Measurements from ENCODE around the gene TNFSF12.

Gene TNFSF12

GRCh38 chr17:7574176-7574953 is 25.5 kb downstream of the TNFSF12 start:
- H3K9me2 ChIP-seq (ENCODE audit: low read depth, low read length) = no peaks in the 10 kb centered on the region
- H3K27ac ChIP-seq (ENCODE audit: low read depth, low read length, poor library complexity, severe bottlenecking) = peak overlapping the region; percentile 16
- H3K4me3 ChIP-seq (ENCODE audit: low read depth, low read length, poor library complexity, severe bottlenecking) = peak overlapping the region; percentile 94
- peak overlapping the region; percentile 90 for H3K4me2 ChIP-seq (ENCODE audit: low read length)
- peaks cover 5% of the 10 kb centered on the region; the same call in 1 of the 2 replicates for H4K20me1 ChIP-seq (ENCODE audit: insufficient read depth, low read length)
- no peak overlapping the region for H2AFZ ChIP-seq (ENCODE audit: low read length)
- peaks cover 38% of the 10 kb centered on the region for H3F3A ChIP-seq (ENCODE audit: insufficient read depth, low read length)
- H3K4me1 ChIP-seq (ENCODE audit: insufficient read depth, low read length, severe bottlenecking) = peaks cover 35% of the 10 kb centered on the region
- TF ChIP-seq EZH2 (IDR thresholded peaks at IDR 0.05; ENCODE audit: borderline replicate concordance, low read length) = no peak
- no peak for TF ChIP-seq CTCF (IDR thresholded peaks at IDR 0.05; ENCODE audit: low read length)
- no peaks in the 10 kb centered on the region for H3K9me3 ChIP-seq (ENCODE audit: low read length)
- H3K9ac ChIP-seq (ENCODE audit: low read length) = peak overlapping the region; percentile 97
- H3K79me2 ChIP-seq (ENCODE audit: insufficient read depth, low read length) = peaks cover 28% of the 10 kb centered on the region
- no peaks in the 10 kb centered on the region for H3K27me3 ChIP-seq (ENCODE audit: insufficient read depth, low read length)
- peaks cover 90% of the 10 kb centered on the region for H3K36me3 ChIP-seq (ENCODE audit: insufficient read depth, low read length)

GRCh38 chr17:7575481-7575883 is 26.6 kb downstream of the TNFSF12 start:
- Histone ChIP-seq H3K36me3 (ENCODE audit: insufficient read depth, low read length) (peaks cover 86% of the 10 kb centered on the region), H3K27ac (ENCODE audit: low read depth, low read length, poor library complexity, severe bottlenecking) (peak overlapping the region; percentile 8), H2AFZ (ENCODE audit: low read length) (no peak overlapping the region), H3K4me3 (ENCODE audit: low read depth, low read length, poor library complexity, severe bottlenecking) (peak overlapping the region; percentile 94), H3K4me1 (ENCODE audit: insufficient read depth, low read length, severe bottlenecking) (peaks cover 41% of the 10 kb centered on the region), H3F3A (ENCODE audit: insufficient read depth, low read length) (peaks cover 45% of the 10 kb centered on the region), H4K20me1 (ENCODE audit: insufficient read depth, low read length) (peaks cover 5% of the 10 kb centered on the region; the same call in 1 of the 2 replicates), H3K79me2 (ENCODE audit: insufficient read depth, low read length) (peaks cover 28% of the 10 kb centered on the region), H3K4me2 (ENCODE audit: low read length) (peak overlapping the region; percentile 90), H3K27me3 (ENCODE audit: insufficient read depth, low read length) (no peaks in the 10 kb centered on the region), H3K9ac (ENCODE audit: low read length) (no peak overlapping the region; the same call in 1 of the 2 replicates), H3K9me2 (ENCODE audit: low read depth, low read length) (no peaks in the 10 kb centered on the region), H3K9me3 (ENCODE audit: low read length) (no peaks in the 10 kb centered on the region)
- TF ChIP-seq CTCF (IDR thresholded peaks at IDR 0.05; ENCODE audit: low read length) (no peak), EZH2 (IDR thresholded peaks at IDR 0.05; ENCODE audit: borderline replicate concordance, low read length) (no peak)

GRCh38 chr17:7575959-7576358 is 27.1 kb downstream of the TNFSF12 start:
- peaks cover 41% of the 10 kb centered on the region for H3K4me1 ChIP-seq (ENCODE audit: insufficient read depth, low read length, severe bottlenecking)
- H3F3A ChIP-seq (ENCODE audit: insufficient read depth, low read length) = peaks cover 45% of the 10 kb centered on the region

More at GRCh38 chr17:7575959-7576358, 27.1 kb downstream of the TNFSF12 start:
- Histone ChIP-seq H4K20me1 (ENCODE audit: insufficient read depth, low read length) (peaks cover 5% of the 10 kb centered on the region; the same call in 1 of the 2 replicates), H3K9ac (ENCODE audit: low read length) (no peak overlapping the region; the same call in 1 of the 2 replicates), H3K36me3 (ENCODE audit: insufficient read depth, low read length) (peaks cover 81% of the 10 kb centered on the region), H3K4me3 (ENCODE audit: low read depth, low read length, poor library complexity, severe bottlenecking) (no peak overlapping the region), H3K27me3 (ENCODE audit: insufficient read depth, low read length) (no peaks in the 10 kb centered on the region), H3K9me3 (ENCODE audit: low read length) (no peaks in the 10 kb centered on the region), H2AFZ (ENCODE audit: low read length) (no peak overlapping the region), H3K27ac (ENCODE audit: low read depth, low read length, poor library complexity, severe bottlenecking) (no peak overlapping the region), H3K9me2 (ENCODE audit: low read depth, low read length) (no peaks in the 10 kb centered on the region), H3K4me2 (ENCODE audit: low read length) (no peak overlapping the region), H3K79me2 (ENCODE audit: insufficient read depth, low read length) (peaks cover 28% of the 10 kb centered on the region)
- no peak for TF ChIP-seq CTCF (IDR thresholded peaks at IDR 0.05; ENCODE audit: low read length)
- no peak for TF ChIP-seq EZH2 (IDR thresholded peaks at IDR 0.05; ENCODE audit: borderline replicate concordance, low read length)

Measured in OCI-LY1 (cell line).